Gastrocnemius medialis (tissue), 4 donors: ENCODE results near the gene SMOC2.

Experiments used
- CTCF ChIP-seq, 5 experiments: fragments of 450-650 bp in 3 of 5; fragments of 200-600 bp in 2 of 5; sonication (generic) in 2 of 5; IDR thresholded peaks in 4 of 5; conservative IDR thresholded peaks in 1 of 5; 1 replicate in 4 of 5; 2 replicates in 1 of 5; pipeline ENCODE4 v1.5.1; 2016 to 2019; ENCODE audit warnings: antibody characterized with exemption in 5 of 5, mild to moderate bottlenecking in 3 of 5, moderate library complexity in 3 of 5
- POLR2A ChIP-seq, 2 donors: fragments of 450-650 bp; IDR thresholded peaks; one replicate each; pipeline ENCODE4 v1.6.1; 2017; ENCODE audit warnings: antibody characterized with exemption in 2 of 2, mild to moderate bottlenecking in 2 of 2, moderate library complexity in 2 of 2

GRCh38 chr6:168570211-168570610 is 129.2 kb downstream of the SMOC2 start:
- TF ChIP-seq CTCF (IDR thresholded peaks at IDR 0.05 in 4 of 5, conservative IDR thresholded peaks at IDR 0.05 in 1 of 5) (no peak), POLR2A (IDR thresholded peaks at IDR 0.05) (no peak)
